Measurements from ENCODE around the gene NPTXR.

The NPTXR gene

DNA sequence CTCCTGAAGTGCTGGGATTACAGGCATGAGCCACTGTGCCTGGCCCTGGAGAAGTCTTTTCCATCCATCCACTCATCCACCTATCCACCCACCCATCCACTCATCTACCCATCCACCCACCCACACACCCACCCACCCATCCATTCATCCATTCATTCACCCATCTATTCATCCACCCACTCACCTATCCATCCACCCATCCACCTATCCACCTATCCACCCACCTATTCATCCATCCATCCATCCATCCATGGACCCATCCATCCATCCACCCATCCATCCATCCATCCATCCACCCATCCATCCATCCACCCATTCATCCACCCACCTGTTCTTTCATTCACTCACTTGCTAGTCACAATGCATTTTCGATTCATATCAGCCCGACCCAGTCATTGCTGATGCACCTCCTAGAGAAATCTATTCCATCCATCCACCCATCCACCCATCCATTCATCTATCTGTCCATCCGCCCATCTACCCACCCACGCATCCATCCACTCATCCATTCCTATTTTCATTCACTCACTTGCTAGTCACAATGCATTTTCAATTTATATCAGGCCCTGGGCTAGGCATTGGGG is 70.4 kb downstream of the NPTXR start:
- no peak for DNase-seq (ENCODE audit: low read depth, low spot score)

DNA sequence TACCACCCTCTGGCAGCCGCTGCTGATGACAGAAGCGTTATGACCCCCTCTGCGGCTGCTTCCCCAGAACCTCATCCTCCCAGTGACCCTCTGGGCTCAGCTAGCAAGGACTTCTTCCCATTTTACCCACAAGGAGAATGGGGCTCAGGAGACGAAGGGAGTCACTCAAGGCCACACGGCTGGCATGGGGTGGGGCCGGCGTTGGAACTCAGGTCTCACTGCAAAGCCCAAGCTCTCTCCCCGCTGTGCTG is 71.3 kb downstream of the NPTXR start:
- DNase-seq (ENCODE audit: low read depth, low spot score): no peak

DNA sequence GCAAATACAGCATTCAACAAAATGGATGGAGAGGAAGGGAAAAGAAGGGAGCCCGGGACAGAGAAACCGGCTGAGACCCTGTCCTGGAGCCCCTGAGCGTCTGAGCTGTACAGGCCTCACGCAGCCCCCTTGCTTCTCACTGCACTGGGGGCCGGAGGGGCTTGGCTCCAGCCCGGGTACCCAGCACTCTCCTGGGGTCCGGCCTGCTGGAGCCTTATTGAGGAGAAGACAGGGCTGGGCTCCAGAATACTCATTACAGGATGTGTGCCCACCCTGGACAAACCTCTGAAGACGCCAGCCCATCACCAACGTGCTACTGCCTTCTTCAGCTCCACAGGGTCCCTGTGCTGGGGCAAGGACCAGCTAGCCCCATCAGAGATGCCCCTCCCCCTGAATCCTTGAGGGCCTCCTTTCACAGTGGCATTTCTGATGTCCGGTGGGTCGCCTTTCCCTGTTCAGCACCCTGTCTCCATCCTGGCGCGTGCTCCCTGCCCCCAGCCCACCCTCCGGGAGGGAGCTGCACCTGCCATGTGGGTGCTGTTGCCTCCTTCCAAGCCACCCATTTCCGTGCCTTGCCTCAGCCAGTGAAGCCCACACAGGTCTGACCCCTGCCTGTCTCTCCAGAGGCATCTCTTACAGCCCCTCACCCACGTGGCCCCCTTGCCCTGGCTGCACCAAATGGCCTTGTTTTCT is 73.4 kb downstream of the NPTXR start:
- DNase-seq (ENCODE audit: low read depth, low spot score): no peak

Measured in smooth muscle cell of the brain vasculature (primary cell).